Measurements from ENCODE around the gene WDR77. TPM values are rescaled to one million over a fixed set of nuclear protein-coding genes. Genes with fewer than 3 reads are reported as not detected.

The WDR77 gene
- total and polyA plus RNA-seq, 2 experiments from 2014 or later, result 34.3 to 45.8 TPM

DNA sequence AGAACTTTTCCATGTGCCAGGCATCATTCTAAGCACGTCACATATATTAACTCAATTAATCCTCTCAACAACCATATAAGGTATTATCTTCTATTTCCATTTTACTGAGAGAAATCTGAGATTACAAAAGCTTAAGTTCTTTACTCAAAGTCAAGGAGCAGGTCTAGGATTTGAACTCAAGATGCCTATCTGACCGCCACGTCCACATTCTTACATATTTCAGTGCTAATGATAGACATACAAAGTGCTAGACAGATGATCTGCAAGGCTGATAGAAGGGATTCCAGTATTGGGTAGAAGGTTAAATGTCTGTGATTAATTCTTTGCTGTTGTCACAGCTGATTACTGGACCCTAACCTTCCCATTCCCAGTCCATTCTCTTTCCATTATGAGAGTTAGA lies 4.7 kb upstream of the WDR77 start:
- Histone ChIP-seq H3F3A (ENCODE audit: insufficient read depth) (no peaks in the 10 kb centered on the region), H4K20me1 (ENCODE audit: insufficient read depth) (no peaks in the 10 kb centered on the region), H3K9me3 (ENCODE audit: low read depth) (no peaks in the 10 kb centered on the region), H3K9me2 (ENCODE audit: insufficient read depth) (no peaks in the 10 kb centered on the region), H3K4me2 (ENCODE audit: unreplicated experiment) (no peak overlapping the region), H3K27ac (no peak overlapping the region), H3K4me3 (no peak overlapping the region), H3K4me1 (ENCODE audit: insufficient read depth) (peaks cover 15% of the 10 kb centered on the region), H2AFZ (no peak overlapping the region), H3K27me3 (replicated peaks; ENCODE audit: insufficient read depth) (no peaks in the 10 kb centered on the region), H3K9ac (no peak overlapping the region), H3K36me3 (ENCODE audit: low read depth) (peaks cover 47% of the 10 kb centered on the region), H3K79me2 (ENCODE audit: insufficient read depth) (peaks cover 71% of the 10 kb centered on the region)
- in situ Hi-C loops (cut with MboI), result no loop called here
- WGBS, 2 experiments (ENCODE audit: low coverage in 1 of 2, low lambda C conversion rate in 2 of 2, missing lambda C conversion rate in 2 of 2), result 73 to 77% methylated on average over 3 of the region's 3 CpGs
- DNase-seq, result no peak
- TF ChIP-seq EZH2phosphoT487 (IDR thresholded peaks at IDR 0.05; ENCODE audit: insufficient read depth, low read depth) (no peak), EZH2 (IDR thresholded peaks at IDR 0.05; ENCODE audit: insufficient read depth, poor library complexity, severe bottlenecking) (no peak)

- WGBS, 2 experiments (ENCODE audit: low coverage in 1 of 2, low lambda C conversion rate in 2 of 2, missing lambda C conversion rate in 2 of 2), result 78 to 82% methylated on average over 3 of the region's 3 CpGs
Observed at GRCh38 chr1:111452581-111452980, 3.5 kb upstream of the WDR77 start.

GRCh38 chr1:111450185-111450584 lies 1.1 kb upstream of the WDR77 start:
- in situ Hi-C loops (cut with MboI), result no loop called here
- H4K20me1 ChIP-seq (ENCODE audit: insufficient read depth), result no peaks in the 10 kb centered on the region

More at GRCh38 chr1:111452581-111452980, 3.5 kb upstream of the WDR77 start:
- H4K20me1 ChIP-seq (ENCODE audit: insufficient read depth), result no peaks in the 10 kb centered on the region
- H3K4me1 ChIP-seq (ENCODE audit: insufficient read depth), result peaks cover 15% of the 10 kb centered on the region
- H3K27ac ChIP-seq, result no peak overlapping the region
- no peaks in the 10 kb centered on the region for H3F3A ChIP-seq (ENCODE audit: insufficient read depth)
- H3K79me2 ChIP-seq (ENCODE audit: insufficient read depth), result peaks cover 82% of the 10 kb centered on the region
- H3K27me3 ChIP-seq (replicated peaks; ENCODE audit: insufficient read depth), result no peaks in the 10 kb centered on the region
- no peak overlapping the region for H3K4me2 ChIP-seq (ENCODE audit: unreplicated experiment)
- no peaks in the 10 kb centered on the region for H3K9me2 ChIP-seq (ENCODE audit: insufficient read depth)
- H2AFZ ChIP-seq, result no peak overlapping the region
- H3K9ac ChIP-seq, result no peak overlapping the region
- TF ChIP-seq EZH2 (IDR thresholded peaks at IDR 0.05; ENCODE audit: insufficient read depth, poor library complexity, severe bottlenecking), result no peak
- no peak for TF ChIP-seq EZH2phosphoT487 (IDR thresholded peaks at IDR 0.05; ENCODE audit: insufficient read depth, low read depth)
- no peak for DNase-seq
- in situ Hi-C loops (cut with MboI), result no loop called here
- H3K4me3 ChIP-seq, result no peak overlapping the region
- no peaks in the 10 kb centered on the region for H3K9me3 ChIP-seq (ENCODE audit: low read depth)
- H3K36me3 ChIP-seq (ENCODE audit: low read depth), result peaks cover 36% of the 10 kb centered on the region

DNA sequence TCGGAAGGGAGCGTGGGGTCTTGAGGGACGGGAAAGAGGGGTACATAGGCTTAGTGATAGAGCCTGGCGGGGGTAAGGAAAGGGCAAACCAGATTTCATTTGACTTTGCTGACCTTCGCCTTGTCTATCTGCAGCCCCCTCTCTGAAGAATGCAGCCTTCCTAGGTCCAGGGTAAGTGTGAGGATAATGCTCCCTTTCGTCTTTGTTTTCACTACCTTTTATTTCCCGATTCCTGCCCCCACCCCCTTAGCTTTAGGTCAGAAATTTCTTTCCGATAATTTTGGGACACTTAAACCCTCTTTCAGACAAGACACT lies 604 bp upstream of the WDR77 start:
- in situ Hi-C loops (cut with MboI), result no loop called here
- Histone ChIP-seq H3K4me2 (ENCODE audit: unreplicated experiment) (peak overlapping the region; percentile 97), H2AFZ (peak overlapping the region; percentile 94), H3K9me2 (ENCODE audit: insufficient read depth) (no peaks in the 10 kb centered on the region), H3K36me3 (ENCODE audit: low read depth) (peaks cover 17% of the 10 kb centered on the region), H3K4me3 (peak overlapping the region; percentile 95), H3K27ac (peak overlapping the region; percentile 61), H3K9me3 (ENCODE audit: low read depth) (no peaks in the 10 kb centered on the region), H3K4me1 (ENCODE audit: insufficient read depth) (peaks cover 15% of the 10 kb centered on the region), H3F3A (ENCODE audit: insufficient read depth) (no peaks in the 10 kb centered on the region), H3K79me2 (ENCODE audit: insufficient read depth) (peaks cover 97% of the 10 kb centered on the region), H4K20me1 (ENCODE audit: insufficient read depth) (no peaks in the 10 kb centered on the region), H3K27me3 (replicated peaks; ENCODE audit: insufficient read depth) (no peaks in the 10 kb centered on the region), H3K9ac (peak overlapping the region; percentile 94)
- WGBS, 2 experiments (ENCODE audit: low coverage in 1 of 2, low lambda C conversion rate in 2 of 2, missing lambda C conversion rate in 2 of 2), result 0 to 1% methylated on average over 8 of the region's 8 CpGs
- TF ChIP-seq EZH2phosphoT487 (IDR thresholded peaks at IDR 0.05; ENCODE audit: insufficient read depth, low read depth), result no peak
- no peak for TF ChIP-seq EZH2 (IDR thresholded peaks at IDR 0.05; ENCODE audit: insufficient read depth, poor library complexity, severe bottlenecking)
- DNase-seq, result no peak

More at GRCh38 chr1:111450185-111450584, 1.1 kb upstream of the WDR77 start:
- 31 to 32% methylated on average over 3 of the region's 3 CpGs for WGBS, 2 experiments (ENCODE audit: low coverage in 1 of 2, low lambda C conversion rate in 2 of 2, missing lambda C conversion rate in 2 of 2)
- no peak for DNase-seq
- Histone ChIP-seq H3K27me3 (replicated peaks; ENCODE audit: insufficient read depth) (no peaks in the 10 kb centered on the region), H3K79me2 (ENCODE audit: insufficient read depth) (peaks cover 97% of the 10 kb centered on the region), H3K9me2 (ENCODE audit: insufficient read depth) (no peaks in the 10 kb centered on the region), H3K36me3 (ENCODE audit: low read depth) (peaks cover 17% of the 10 kb centered on the region), H3K9ac (peak overlapping the region; percentile 94), H3K4me3 (peak overlapping the region; percentile 95), H3K27ac (peak overlapping the region; percentile 61), H3K4me2 (ENCODE audit: unreplicated experiment) (peak overlapping the region; percentile 97), H3K9me3 (ENCODE audit: low read depth) (no peaks in the 10 kb centered on the region), H3F3A (ENCODE audit: insufficient read depth) (no peaks in the 10 kb centered on the region), H2AFZ (peak overlapping the region; percentile 94), H3K4me1 (ENCODE audit: insufficient read depth) (peaks cover 15% of the 10 kb centered on the region)
- TF ChIP-seq EZH2phosphoT487 (IDR thresholded peaks at IDR 0.05; ENCODE audit: insufficient read depth, low read depth) (no peak), EZH2 (IDR thresholded peaks at IDR 0.05; ENCODE audit: insufficient read depth, poor library complexity, severe bottlenecking) (no peak)

DNA sequence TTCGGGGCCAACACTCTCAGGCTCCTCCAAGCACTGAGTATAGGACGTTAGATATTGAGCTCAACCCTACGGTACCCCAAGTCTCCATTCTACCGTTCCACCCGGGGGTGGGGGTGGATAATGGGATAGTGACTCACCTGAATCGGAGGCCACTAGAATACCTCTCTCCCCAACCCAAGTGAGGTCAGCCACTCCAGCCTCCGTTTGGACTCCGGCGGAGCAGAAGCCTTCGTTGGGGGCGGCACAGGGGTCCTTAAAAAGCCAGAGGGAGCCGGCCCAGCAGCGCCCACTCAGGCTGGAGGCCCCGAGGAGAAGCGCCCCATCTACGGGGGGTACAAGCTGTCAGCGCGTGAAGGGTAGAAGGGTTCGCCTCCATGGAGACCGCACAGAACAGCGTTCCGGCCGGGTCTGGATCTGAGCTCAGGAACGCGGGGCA lies 556 bp downstream of the WDR77 start:
- in situ Hi-C loops (cut with MboI), result no loop called here
- peak overlapping the region; percentile 94 for H3K9ac ChIP-seq
- peaks cover 24% of the 10 kb centered on the region for H3K36me3 ChIP-seq (ENCODE audit: low read depth)
- H3K4me1 ChIP-seq (ENCODE audit: insufficient read depth), result peaks cover 15% of the 10 kb centered on the region
- H3K4me2 ChIP-seq (ENCODE audit: unreplicated experiment), result peak overlapping the region; percentile 92
- H2AFZ ChIP-seq, result peak overlapping the region; percentile 88
- H4K20me1 ChIP-seq (ENCODE audit: insufficient read depth), result no peaks in the 10 kb centered on the region
- peaks cover 89% of the 10 kb centered on the region for H3K79me2 ChIP-seq (ENCODE audit: insufficient read depth)
- H3K9me3 ChIP-seq (ENCODE audit: low read depth), result no peaks in the 10 kb centered on the region
- peak overlapping the region; percentile 95 for H3K4me3 ChIP-seq
- peak overlapping the region; percentile 51 for H3K27ac ChIP-seq
- no peaks in the 10 kb centered on the region for H3K27me3 ChIP-seq (replicated peaks; ENCODE audit: insufficient read depth)
- H3K9me2 ChIP-seq (ENCODE audit: insufficient read depth), result no peaks in the 10 kb centered on the region
- peak; percentile 66 for DNase-seq
- no peak for TF ChIP-seq EZH2 (IDR thresholded peaks at IDR 0.05; ENCODE audit: insufficient read depth, poor library complexity, severe bottlenecking)
- TF ChIP-seq EZH2phosphoT487 (IDR thresholded peaks at IDR 0.05; ENCODE audit: insufficient read depth, low read depth), result no peak
- WGBS, 2 experiments (ENCODE audit: low coverage in 1 of 2, low lambda C conversion rate in 2 of 2, missing lambda C conversion rate in 2 of 2), result 1 to 2% methylated on average over 25 of the region's 25 CpGs
- no peaks in the 10 kb centered on the region for H3F3A ChIP-seq (ENCODE audit: insufficient read depth)

Measured in GM23248 (cell line).